GM21367 (cell line): ENCODE results near the gene PEX11A.

Experiments
- ATAC-seq: cut with Tn5 transposase; IDR thresholded peaks from one replicate; pipeline ENCODE4 v1.9.1; 2021; ENCODE audit not compliant: unreplicated experiment

Gene PEX11A

DNA sequence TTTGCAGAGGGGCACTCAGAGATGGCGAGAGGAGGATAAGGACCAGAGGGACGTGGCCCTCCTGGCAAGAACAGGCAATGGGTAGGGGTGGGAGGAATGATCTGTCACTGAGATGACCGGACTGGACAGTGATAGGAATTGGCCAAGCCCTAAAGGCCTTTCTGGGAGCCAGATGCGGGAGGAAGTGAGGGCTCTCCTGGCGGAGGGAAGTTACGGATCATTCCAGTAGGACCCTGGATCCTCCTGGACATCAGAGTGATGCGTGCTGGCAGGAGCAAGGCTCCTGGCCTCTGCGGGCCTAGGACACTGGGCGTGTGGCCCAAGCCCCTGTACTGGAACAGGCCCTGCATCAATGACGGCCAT lies 58.7 kb downstream of the PEX11A start:
- ATAC-seq = no peak
